ENCODE results near the gene TSPAN15. TPM values are rescaled to one million over a fixed set of nuclear protein-coding genes. Genes with fewer than 3 reads are reported as not detected.
"Not testable (repeated sequence)": the region's sequence is repeated elsewhere in the genome, so short reads cannot be mapped to it uniquely, and the experiment has no call there.

Gene TSPAN15
- total RNA-seq, 2 donors from 2014 or later = 4.7 to 9.9 TPM

DNA sequence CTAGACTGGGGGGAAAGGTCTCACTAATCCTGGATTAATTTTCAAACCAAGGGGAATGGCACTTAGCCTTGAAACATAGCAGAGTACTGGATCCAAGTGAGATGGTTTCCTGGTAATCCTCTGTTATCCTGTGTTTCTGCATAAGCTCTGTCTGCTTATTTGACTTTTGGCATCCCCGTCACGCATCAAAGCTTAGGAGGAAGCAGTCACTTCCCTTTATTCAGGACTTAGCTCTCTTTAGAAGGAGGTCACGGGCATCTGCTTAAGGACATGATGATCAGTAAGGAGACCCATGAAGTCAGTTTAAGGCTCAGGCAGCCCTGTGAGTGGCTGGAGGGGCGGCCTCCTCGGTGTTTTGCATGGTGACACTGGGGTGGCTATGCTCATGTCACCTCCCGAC is 30.0 kb downstream of the TSPAN15 start:
- DNase-seq (ENCODE audit: low spot score) = no peak
- no peaks in the 10 kb centered on the region for H3K36me3 ChIP-seq
- no peak overlapping the region for H3K4me3 ChIP-seq
- TF ChIP-seq, protein P1, sequence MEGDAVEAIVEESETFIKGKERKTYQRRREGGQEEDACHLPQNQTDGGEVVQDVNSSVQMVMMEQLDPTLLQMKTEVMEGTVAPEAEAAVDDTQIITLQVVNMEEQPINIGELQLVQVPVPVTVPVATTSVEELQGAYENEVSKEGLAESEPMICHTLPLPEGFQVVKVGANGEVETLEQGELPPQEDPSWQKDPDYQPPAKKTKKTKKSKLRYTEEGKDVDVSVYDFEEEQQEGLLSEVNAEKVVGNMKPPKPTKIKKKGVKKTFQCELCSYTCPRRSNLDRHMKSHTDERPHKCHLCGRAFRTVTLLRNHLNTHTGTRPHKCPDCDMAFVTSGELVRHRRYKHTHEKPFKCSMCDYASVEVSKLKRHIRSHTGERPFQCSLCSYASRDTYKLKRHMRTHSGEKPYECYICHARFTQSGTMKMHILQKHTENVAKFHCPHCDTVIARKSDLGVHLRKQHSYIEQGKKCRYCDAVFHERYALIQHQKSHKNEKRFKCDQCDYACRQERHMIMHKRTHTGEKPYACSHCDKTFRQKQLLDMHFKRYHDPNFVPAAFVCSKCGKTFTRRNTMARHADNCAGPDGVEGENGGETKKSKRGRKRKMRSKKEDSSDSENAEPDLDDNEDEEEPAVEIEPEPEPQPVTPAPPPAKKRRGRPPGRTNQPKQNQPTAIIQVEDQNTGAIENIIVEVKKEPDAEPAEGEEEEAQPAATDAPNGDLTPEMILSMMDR (IDR thresholded peaks at IDR 0.05) = no peak
- no peak for ATAC-seq (ENCODE audit: insufficient number of reproducible peaks, low FRiP score, low read depth)
- peak overlapping the region in 1 of 2 donors; percentile 80 for H3K27ac ChIP-seq
- no peaks in the 10 kb centered on the region for H3K9me3 ChIP-seq
- H3K4me1 ChIP-seq (ENCODE audit: control insufficient read depth in 1 of 2, low read depth in 2 of 2) = peaks cover 19 to 33% of the 10 kb centered on the region in 2 donors
- H3K27me3 ChIP-seq (replicated peaks; ENCODE audit: insufficient read depth) = no peaks in the 10 kb centered on the region

DNA sequence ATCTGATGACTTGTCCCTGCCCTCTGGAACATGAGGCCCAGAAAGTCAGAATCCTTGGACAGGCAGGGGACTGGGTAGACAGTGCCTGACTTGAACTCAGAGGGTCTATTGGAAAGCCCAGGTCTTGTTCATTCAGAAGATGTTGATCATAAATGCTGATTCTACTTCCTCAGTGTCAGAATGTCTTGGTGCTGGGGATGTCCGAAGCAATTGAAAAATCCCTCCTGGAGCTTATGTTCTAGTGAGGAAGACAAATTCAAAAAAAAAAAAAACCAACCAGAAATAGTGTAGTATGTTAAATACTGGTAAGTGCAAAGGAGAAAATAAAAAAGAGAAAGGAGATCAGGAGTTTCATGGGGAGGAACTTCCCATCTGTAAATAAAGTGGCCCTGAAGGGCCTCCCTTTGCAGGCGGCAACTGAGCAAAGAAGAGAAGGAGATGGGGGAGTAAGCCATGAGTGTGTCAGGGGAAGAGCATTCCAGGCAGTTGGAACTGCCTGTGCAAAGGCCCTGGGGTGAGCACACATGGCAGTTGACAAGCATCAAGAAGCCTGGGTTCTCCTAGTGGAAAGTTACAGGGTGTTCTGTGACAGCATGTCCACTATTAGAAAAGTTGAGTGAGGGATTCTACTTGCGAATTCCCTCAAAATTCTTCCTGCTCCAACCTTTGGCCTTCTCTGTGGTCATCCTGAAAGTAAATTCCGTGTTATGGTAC is 30.7 kb downstream of the TSPAN15 start:
- TF ChIP-seq, protein P1 (IDR thresholded peaks at IDR 0.05) = no peak
- H3K27me3 ChIP-seq (replicated peaks; ENCODE audit: insufficient read depth) = no peaks in the 10 kb centered on the region
- H3K27ac ChIP-seq = peak overlapping the region in 1 of 2 donors; percentile 35
- H3K9me3 ChIP-seq = no peaks in the 10 kb centered on the region
- DNase-seq (ENCODE audit: low spot score) (no peak), ATAC-seq (ENCODE audit: insufficient number of reproducible peaks, low FRiP score, low read depth) (no peak)
- H3K36me3 ChIP-seq = no peaks in the 10 kb centered on the region
- no peak overlapping the region for H3K4me3 ChIP-seq
- H3K4me1 ChIP-seq (ENCODE audit: control insufficient read depth in 1 of 2, low read depth in 2 of 2) = peaks cover 19 to 33% of the 10 kb centered on the region in 2 donors

DNA sequence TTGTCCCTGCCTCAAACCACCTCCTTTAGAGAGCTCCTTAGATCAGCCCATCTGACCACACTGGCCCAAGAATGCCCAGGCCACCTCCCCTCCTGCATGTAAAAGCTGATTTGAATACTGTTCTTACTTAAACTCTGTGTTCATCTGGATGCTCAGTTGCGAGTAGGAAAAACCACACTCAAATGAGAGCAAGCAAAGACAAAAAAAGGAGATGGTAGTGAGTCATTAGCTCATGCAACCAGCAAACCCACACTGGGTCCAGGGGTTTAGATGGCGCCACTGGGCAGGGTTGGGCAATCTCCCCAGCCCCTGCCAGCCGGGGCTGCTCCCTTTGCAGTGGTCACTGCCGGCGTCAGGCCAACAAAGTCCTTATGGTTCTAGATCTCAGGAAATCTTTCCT is 32.7 kb downstream of the TSPAN15 start:
- no peak overlapping the region for H3K4me3 ChIP-seq
- no peaks in the 10 kb centered on the region for H3K9me3 ChIP-seq
- no peaks in the 10 kb centered on the region for H3K27me3 ChIP-seq (replicated peaks; ENCODE audit: insufficient read depth)
- H3K27ac ChIP-seq = no peak overlapping the region
- TF ChIP-seq, protein P1 (IDR thresholded peaks at IDR 0.05) = no peak
- DNase-seq (ENCODE audit: low spot score) (no peak), ATAC-seq (ENCODE audit: insufficient number of reproducible peaks, low FRiP score, low read depth) (no peak)
- no peaks in the 10 kb centered on the region for H3K36me3 ChIP-seq
- peaks cover 16 to 27% of the 10 kb centered on the region in 2 donors for H3K4me1 ChIP-seq (ENCODE audit: control insufficient read depth in 1 of 2, low read depth in 2 of 2)

DNA sequence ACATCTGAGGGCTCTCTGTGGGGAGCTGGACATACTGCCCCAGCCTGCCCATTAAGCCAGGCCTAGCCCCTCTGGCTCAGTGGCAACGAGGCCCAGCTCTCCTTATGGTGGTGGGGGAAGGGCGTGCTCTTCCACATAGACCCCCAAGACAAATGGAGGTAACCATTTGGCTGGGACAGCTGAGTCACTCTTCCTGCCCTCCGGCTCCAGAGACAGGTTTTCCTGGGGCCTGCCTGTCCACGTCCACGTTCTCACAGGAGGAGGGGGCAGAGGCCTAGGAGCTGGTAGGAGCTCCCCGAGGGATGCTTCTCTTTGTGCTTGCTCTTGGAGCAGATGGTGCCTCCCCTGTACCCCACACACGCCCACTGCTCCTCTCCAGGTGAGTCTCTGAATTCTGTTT is 33.5 kb downstream of the TSPAN15 start:
- H3K9me3 ChIP-seq = no peaks in the 10 kb centered on the region
- no peak for ATAC-seq (ENCODE audit: insufficient number of reproducible peaks, low FRiP score, low read depth)
- no peaks in the 10 kb centered on the region for H3K36me3 ChIP-seq
- TF ChIP-seq, protein P1 (IDR thresholded peaks at IDR 0.05) = no peak
- no peak for DNase-seq (ENCODE audit: low spot score)
- H3K27me3 ChIP-seq (replicated peaks; ENCODE audit: insufficient read depth) = no peaks in the 10 kb centered on the region
- H3K27ac ChIP-seq = no peak overlapping the region
- no peak overlapping the region for H3K4me3 ChIP-seq
- H3K4me1 ChIP-seq (ENCODE audit: control insufficient read depth in 1 of 2, low read depth in 2 of 2) = peaks cover 8 to 20% of the 10 kb centered on the region in 2 donors

DNA sequence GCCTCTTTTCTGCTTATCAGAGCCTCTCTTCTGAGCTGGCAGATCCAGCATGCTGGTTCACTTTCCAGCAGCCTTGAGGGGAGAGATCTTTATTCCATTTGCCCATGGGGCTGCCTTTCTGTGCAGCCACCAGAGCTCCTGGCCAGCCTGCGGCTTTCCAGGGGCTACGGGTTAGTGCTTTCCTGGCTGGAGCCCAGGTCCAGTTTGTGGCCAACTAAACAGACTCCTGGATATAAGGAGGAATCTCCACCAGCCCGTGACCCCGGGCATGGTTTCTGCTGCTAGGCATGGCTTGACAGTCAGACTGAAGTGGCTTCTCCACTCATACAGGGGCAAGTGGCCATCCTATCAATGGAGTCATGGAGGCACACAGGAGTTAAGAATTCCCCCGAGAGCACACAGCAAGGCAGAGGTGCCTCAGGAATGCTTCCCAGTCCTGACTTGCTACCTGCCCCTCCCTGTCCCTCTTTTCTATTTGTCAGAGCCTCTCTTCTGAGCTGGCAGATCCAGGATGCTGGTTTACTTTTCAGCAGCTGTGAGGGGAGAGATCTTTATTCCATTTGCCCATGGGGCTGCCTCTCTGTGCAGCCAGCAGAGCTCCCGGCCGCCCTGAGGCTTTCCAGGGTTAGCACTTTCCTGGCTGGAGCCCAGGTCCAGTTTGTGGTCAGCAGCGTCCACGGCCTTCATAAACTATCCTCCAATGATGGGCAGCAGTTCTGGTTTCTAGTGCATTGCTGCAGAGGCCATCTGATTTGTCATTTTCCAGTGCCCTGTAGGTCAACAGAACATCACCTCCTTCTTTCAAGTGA is 35.9 kb downstream of the TSPAN15 start:
- ATAC-seq (ENCODE audit: insufficient number of reproducible peaks, low FRiP score, low read depth) = no peak

DNA sequence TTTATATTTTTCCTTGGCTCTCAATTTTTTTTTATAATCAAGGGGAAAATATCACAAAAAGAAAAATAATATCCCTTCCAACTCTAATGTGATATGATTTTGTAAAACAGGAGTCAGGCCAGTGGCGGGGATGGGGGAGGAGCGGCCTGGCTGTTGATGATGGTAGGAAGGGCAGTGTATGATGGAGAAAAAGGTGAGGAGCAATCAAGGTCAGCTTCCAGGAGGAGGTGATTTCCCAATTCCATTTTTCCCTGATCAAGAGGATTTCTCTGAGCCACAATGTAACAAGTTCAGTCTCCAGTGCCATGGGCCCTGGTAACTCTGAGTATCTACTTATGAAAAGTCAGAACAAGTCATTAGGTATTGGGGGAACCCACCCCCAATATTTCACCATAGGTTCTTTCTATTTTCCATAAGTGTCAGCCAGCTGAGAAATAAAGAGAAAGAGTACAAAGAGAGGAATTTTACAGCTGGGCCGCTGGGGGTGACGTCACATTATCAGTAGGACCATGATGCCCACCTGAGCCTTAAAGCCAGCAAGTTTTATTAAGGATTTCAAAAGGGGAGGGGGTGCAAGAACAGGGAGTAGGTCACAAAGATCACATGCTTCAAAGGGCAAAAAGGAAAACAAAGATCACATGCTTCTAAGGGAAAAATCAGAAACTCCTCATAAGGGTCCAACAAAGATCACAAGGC is 37.0 kb downstream of the TSPAN15 start:
- not testable (repeated sequence) for H3K27ac ChIP-seq; H3K4me1 ChIP-seq (ENCODE audit: control insufficient read depth in 1 of 2, low read depth in 2 of 2)

More for the DNA sequence above, 35.9 kb downstream of the TSPAN15 start:
- Histone ChIP-seq H3K4me1 (ENCODE audit: control insufficient read depth in 1 of 2, low read depth in 2 of 2) (peaks cover 0 to 8% of the 10 kb centered on the region in 2 donors), H3K36me3 (no peaks in the 10 kb centered on the region), H3K27ac (no peak overlapping the region), H3K27me3 (replicated peaks; ENCODE audit: insufficient read depth) (no peaks in the 10 kb centered on the region), H3K4me3 (no peak overlapping the region), H3K9me3 (no peaks in the 10 kb centered on the region)
- DNase-seq (ENCODE audit: low spot score) = no peak
- TF ChIP-seq, protein P1 (IDR thresholded peaks at IDR 0.05) = no peak

DNA sequence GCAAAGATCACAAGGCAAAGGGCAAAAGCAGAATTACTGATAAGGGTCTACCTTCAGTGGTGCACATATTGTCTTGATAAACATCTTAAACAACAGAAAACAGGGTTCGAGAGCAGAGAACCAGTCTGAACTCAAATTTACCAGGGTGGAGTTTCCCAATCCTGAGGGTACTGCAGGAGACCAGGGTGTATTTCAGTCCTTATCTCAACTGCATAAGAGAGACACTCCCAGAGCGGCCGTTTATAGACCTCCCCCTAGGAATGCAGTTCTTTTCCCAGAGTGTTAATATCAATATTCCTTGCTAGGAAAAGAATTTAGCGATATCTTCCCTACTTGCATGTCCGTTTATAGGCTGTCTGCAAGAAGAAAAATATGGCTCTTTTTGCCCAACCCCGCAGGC is 37.6 kb downstream of the TSPAN15 start:
- H3K9me3 ChIP-seq; H3K36me3 ChIP-seq; H3K27ac ChIP-seq; ATAC-seq (ENCODE audit: insufficient number of reproducible peaks, low FRiP score, low read depth); H3K4me3 ChIP-seq; H3K27me3 ChIP-seq (replicated peaks; ENCODE audit: insufficient read depth); DNase-seq (ENCODE audit: low spot score); H3K4me1 ChIP-seq (ENCODE audit: control insufficient read depth in 1 of 2, low read depth in 2 of 2): not testable (repeated sequence)

More for the DNA sequence above, 37.0 kb downstream of the TSPAN15 start:
- not testable (repeated sequence) for DNase-seq (ENCODE audit: low spot score); ATAC-seq (ENCODE audit: insufficient number of reproducible peaks, low FRiP score, low read depth); H3K4me3 ChIP-seq; H3K36me3 ChIP-seq; H3K9me3 ChIP-seq; H3K27me3 ChIP-seq (replicated peaks; ENCODE audit: insufficient read depth)
